ENCODE measurements around the gene KIAA1143.

The KIAA1143 gene

GRCh38 chr3:44761424-44762169, at the start of gene KIAA1143, which contains the start of gene KIF15:
TSS of gene KIAA1143 (minus strand) at chr3:44761619. CDS start at chr3:44761602, 17 bp downstream.
TSS of gene KIF15 (plus strand) at chr3:44761794. CDS start at chr3:44761866, 72 bp downstream.
- ATAC-seq (peak; percentile 89), DNase-seq (peak; percentile 98)

- ATAC-seq = no peak
- DNase-seq = no peak
These were observed 44.5 kb upstream of the KIAA1143 start for GRCh38 chr3:44805960-44806359.

- DNase-seq (no peak), ATAC-seq (no peak)
These were observed 41.9 kb upstream of the KIAA1143 start for GRCh38 chr3:44803298-44803697.

GRCh38 chr3:44802011-44802410, 40.6 kb upstream of the KIAA1143 start:
- DNase-seq (no peak), ATAC-seq (no peak)

GRCh38 chr3:44795197-44795596, 33.8 kb upstream of the KIAA1143 start:
- no peak for ATAC-seq
- no peak for DNase-seq

- ATAC-seq (no peak), DNase-seq (no peak)
These were observed 21.5 kb upstream of the KIAA1143 start for GRCh38 chr3:44782891-44783290.

- ATAC-seq (no peak), DNase-seq (no peak)
These were observed 10.7 kb upstream of the KIAA1143 start for GRCh38 chr3:44772099-44772442.

- no peak for ATAC-seq
- no peak for DNase-seq
These were observed 10.1 kb upstream of the KIAA1143 start for GRCh38 chr3:44771424-44772098.

GRCh38 chr3:44764248-44764647, 2.8 kb upstream of the KIAA1143 start:
- DNase-seq = no peak
- no peak for ATAC-seq

GRCh38 chr3:44762690-44763089, 1.3 kb upstream of the KIAA1143 start:
- no peak for DNase-seq
- ATAC-seq = no peak

- ATAC-seq = no peak
- DNase-seq = no peak
These were observed 805 bp upstream of the KIAA1143 start for GRCh38 chr3:44762170-44762677.

- DNase-seq = no peak
- ATAC-seq = no peak
These were observed 357 bp downstream of the KIAA1143 start for GRCh38 chr3:44761101-44761423.

GRCh38 chr3:44734646-44735168, 26.7 kb downstream of the KIAA1143 start:
- ATAC-seq = no peak
- no peak for DNase-seq

- DNase-seq (peak; percentile 86), ATAC-seq (peak; percentile 95)
These were observed 32.0 kb downstream of the KIAA1143 start, which contains the start of gene ZNF501 for GRCh38 chr3:44729384-44729910. TSS of gene ZNF501 (plus strand) at chr3:44729635. CDS start at chr3:44734422, 4,787 bp downstream.

- ATAC-seq = no peak
- DNase-seq = no peak
These were observed 39.4 kb downstream of the KIAA1143 start for GRCh38 chr3:44722103-44722401.

GRCh38 chr3:44721231-44722102, 40.0 kb downstream of the KIAA1143 start:
- DNase-seq (no peak), ATAC-seq (no peak)

GRCh38 chr3:44712455-44713075, 48.9 kb downstream of the KIAA1143 start, which contains the start of gene ZNF502:
TSS of gene ZNF502 (plus strand) at chr3:44712660. CDS start at chr3:44720262, 7,602 bp downstream.
- DNase-seq = peak; percentile 62
- ATAC-seq = peak; percentile 79
